HEK293T (cell line): Measurements from ENCODE around the gene CTSA.

Experiments
- CTCF ChIA-PET: fragments of 350-600 bp; formaldehyde crosslinking; extraction: SDS; loops from one replicate; lab custom pipeline; 2021; ENCODE audit warnings: antibody characterized with exemption, inconsistent platforms; lab: Yijun Ruan, JAX
- POLR2A ChIA-PET: fragments of 350-600 bp; formaldehyde crosslinking; extraction: SDS; loops from one replicate; lab custom pipeline; 2020; ENCODE audit warnings: antibody characterized with exemption, inconsistent platforms; lab: Yijun Ruan, JAX
- DNase-seq: peaks from one replicate; pipeline ENCODE4 v3.0.0; 2012; ENCODE audit warnings: mixed read lengths; ENCODE audit errors: extremely low spot score
- ARNT ChIP-seq: fragments of 450-650 bp; IDR thresholded peaks from 2 replicates; pipeline ENCODE4 v1.6.1; 2017; ENCODE audit warnings: mild to moderate bottlenecking
- BHLHE40 ChIP-seq: fragments of 450-650 bp; IDR thresholded peaks from 2 replicates; pipeline ENCODE4 v1.6.1; 2016; ENCODE audit warnings: mild to moderate bottlenecking, moderate library complexity, borderline replicate concordance
- CTBP1 ChIP-seq: fragments of 450-650 bp; IDR thresholded peaks from 2 replicates; pipeline ENCODE4 v1.6.1; 2016; ENCODE audit warnings: borderline replicate concordance
- ELF4 ChIP-seq: fragments of 450-650 bp; IDR thresholded peaks from 2 replicates; pipeline ENCODE4 v1.6.1; 2017; ENCODE audit warnings: antibody characterized with exemption
- FOXA1 ChIP-seq: fragments of 450-650 bp; IDR thresholded peaks from 2 replicates; pipeline ENCODE4 v1.6.1; 2016; ENCODE audit warnings: mild to moderate bottlenecking
- FOXK2 ChIP-seq: fragments of 450-650 bp; IDR thresholded peaks from 2 replicates; pipeline ENCODE4 v1.6.1; 2016; ENCODE audit warnings: mild to moderate bottlenecking
- FOXM1 ChIP-seq: fragments of 450-650 bp; IDR thresholded peaks from 2 replicates; pipeline ENCODE4 v1.6.1; 2017; ENCODE audit warnings: mild to moderate bottlenecking, borderline replicate concordance
- HDGF ChIP-seq: fragments of 450-650 bp; IDR thresholded peaks from 2 replicates; pipeline ENCODE4 v1.6.1; 2017; ENCODE audit warnings: antibody characterized with exemption, borderline replicate concordance
- L3MBTL2 ChIP-seq: fragments of 450-650 bp; conservative IDR thresholded peaks from 2 replicates; pipeline ENCODE4 v1.6.1; 2016; ENCODE audit warnings: mild to moderate bottlenecking
- LEF1 ChIP-seq: fragments of 450-650 bp; IDR thresholded peaks from 2 replicates; pipeline ENCODE4 v1.6.1; 2017; ENCODE audit warnings: mild to moderate bottlenecking, borderline replicate concordance
- NFRKB ChIP-seq: fragments of 450-650 bp; IDR thresholded peaks from 2 replicates; pipeline ENCODE4 v1.6.1; 2016; ENCODE audit warnings: mild to moderate bottlenecking, moderate library complexity
- SP1 ChIP-seq: fragments of 450-650 bp; IDR thresholded peaks from 2 replicates; pipeline ENCODE4 v1.6.1; 2017
- SUZ12 ChIP-seq: fragments of 450-650 bp; IDR thresholded peaks from 2 replicates; pipeline ENCODE4 v1.6.1; 2016; ENCODE audit warnings: mild to moderate bottlenecking
- TARDBP ChIP-seq: fragments of 450-650 bp; IDR thresholded peaks from 2 replicates; pipeline ENCODE4 v1.6.1; 2016
- ZNF384 ChIP-seq: fragments of 450-650 bp; IDR thresholded peaks from 2 replicates; pipeline ENCODE4 v1.6.1; 2016
- TF ChIP-seq, protein P1 (sequence below): fragments of 450-650 bp; IDR thresholded peaks from 2 replicates; pipeline ENCODE4 v1.6.1; 2016

The CTSA gene

DNA sequence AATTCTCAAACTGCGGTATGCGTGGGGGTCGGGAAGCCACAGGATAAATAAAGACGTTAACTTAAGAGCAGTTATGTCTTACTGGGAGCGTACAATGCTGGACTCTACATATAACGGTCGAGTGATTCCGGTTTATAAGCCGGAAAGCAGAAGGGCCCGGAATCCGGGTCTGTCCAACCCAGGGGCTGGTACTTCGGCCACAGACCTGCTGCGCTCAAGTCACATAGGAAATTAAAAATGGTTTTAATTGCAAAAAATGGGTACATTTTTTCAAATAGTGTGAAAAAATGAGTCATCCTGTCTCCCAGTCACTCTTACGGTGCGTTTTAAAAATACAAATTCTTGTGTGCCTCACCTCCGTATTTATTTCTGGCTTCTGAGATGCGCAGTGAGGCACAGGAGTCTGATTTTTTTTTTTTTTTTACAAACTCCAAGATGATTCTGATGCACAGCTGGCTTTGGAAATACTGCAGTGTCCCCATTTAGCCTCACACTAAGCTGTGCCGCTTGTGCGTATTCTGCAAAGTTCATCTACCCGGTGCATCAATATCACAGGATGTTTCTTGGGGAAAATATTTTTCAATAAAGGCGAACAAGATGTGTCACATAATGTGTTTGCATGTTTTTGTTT lies 44.4 kb downstream of the CTSA start:
- no peak for TF ChIP-seq SP1
- TF ChIP-seq FOXM1: no peak
- no peak for TF ChIP-seq LEF1
- TF ChIP-seq ZNF384: no peak
- TF ChIP-seq FOXA1: no peak
- TF ChIP-seq HDGF: no peak
- TF ChIP-seq, protein P1, sequence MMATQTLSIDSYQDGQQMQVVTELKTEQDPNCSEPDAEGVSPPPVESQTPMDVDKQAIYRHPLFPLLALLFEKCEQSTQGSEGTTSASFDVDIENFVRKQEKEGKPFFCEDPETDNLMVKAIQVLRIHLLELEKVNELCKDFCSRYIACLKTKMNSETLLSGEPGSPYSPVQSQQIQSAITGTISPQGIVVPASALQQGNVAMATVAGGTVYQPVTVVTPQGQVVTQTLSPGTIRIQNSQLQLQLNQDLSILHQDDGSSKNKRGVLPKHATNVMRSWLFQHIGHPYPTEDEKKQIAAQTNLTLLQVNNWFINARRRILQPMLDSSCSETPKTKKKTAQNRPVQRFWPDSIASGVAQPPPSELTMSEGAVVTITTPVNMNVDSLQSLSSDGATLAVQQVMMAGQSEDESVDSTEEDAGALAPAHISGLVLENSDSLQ: no peak
- TF ChIP-seq CTBP1: no peak
- no peak for TF ChIP-seq FOXK2
- no peak for TF ChIP-seq TARDBP
- TF ChIP-seq ELF4: no peak
- no peak for TF ChIP-seq BHLHE40
- no peak for TF ChIP-seq NFRKB
- TF ChIP-seq L3MBTL2: no peak
- no peak for TF ChIP-seq ARNT
- no peak for TF ChIP-seq SUZ12
- DNase-seq: no peak
- POLR2A ChIA-PET: interaction anchor here (0.7 to 3.2 kb wide), 18 partner anchors 8 to 153 kb away, joined by 3 to 28 read pairs (median 6); partner anchors contain the start of genes UBE2C and ZNF335
- CTCF ChIA-PET: interaction anchor here (1.0 kb wide), 1 partner anchor 52 kb away, joined by 4 read pairs; no protein-coding TSS in a partner anchor

DNA sequence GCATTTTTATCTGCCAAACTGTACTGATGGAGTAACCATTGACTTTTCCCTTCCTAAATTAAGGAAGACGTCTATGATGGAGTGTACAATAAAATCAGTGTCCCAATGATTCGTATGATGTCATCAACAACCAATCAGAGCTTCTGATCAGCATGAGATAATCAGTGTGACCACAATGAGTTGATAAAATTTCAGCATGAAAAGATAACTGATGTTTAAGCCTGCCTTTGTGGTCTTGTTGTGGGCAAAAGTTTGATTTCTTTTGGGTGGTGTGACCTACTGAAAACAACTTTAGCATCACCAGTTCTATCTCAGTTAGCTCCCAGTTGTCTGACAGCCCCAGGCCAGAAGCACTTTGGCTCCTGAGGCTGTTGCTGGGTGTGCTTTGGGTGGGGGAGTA lies 46.6 kb downstream of the CTSA start:
- ChIA-PET POLR2A (interaction anchor here (1.5 kb wide), 1 partner anchor 12 kb away, joined by 4 read pairs; no protein-coding TSS in a partner anchor), CTCF (interaction anchor here (1.8 kb wide), 1 partner anchor 32 kb away, joined by 5 read pairs; no protein-coding TSS in a partner anchor)
- TF ChIP-seq HDGF (no peak), CTBP1 (no peak), FOXA1 (no peak), ZNF384 (no peak), SUZ12 (no peak), BHLHE40 (no peak), FOXM1 (no peak), SP1 (no peak), L3MBTL2 (no peak), ELF4 (no peak), LEF1 (no peak), FOXK2 (no peak), NFRKB (no peak), ARNT (no peak)
- TF ChIP-seq, protein P1: no peak
- no peak for DNase-seq

DNA sequence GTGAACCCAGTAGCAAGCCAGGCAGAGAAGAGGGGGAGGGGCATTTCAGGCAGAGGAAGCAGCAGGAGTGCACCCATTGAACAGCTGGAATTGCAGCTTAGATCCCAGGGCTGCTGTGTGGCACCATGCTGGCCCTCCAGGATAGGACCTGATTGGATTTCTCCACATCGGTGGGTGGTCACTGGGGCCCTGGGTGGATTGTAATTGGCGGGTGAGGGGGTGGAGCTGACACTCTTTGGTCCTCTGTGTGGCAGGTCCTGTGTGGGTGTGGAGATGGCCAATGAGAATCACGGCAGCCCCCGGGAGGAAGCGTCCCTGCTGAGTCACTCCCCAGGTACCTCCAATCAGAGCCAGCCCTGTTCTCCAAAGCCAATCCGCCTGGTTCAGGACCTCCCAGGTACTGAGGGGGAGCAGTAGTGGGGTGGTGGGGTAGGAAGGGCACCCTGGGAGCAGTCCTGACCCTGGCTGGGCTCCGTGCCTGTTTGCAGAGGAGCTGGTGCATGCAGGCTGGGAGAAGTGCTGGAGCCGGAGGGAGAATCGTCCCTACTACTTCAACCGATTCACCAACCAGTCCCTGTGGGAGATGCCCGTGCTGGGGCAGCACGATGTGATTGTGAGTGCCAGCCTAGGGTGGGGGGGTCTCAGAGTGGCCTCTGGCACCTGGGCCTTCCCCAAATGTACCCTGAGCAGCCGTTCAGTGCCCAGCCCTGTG lies 47.7 kb downstream of the CTSA start:
- TF ChIP-seq CTBP1: no peak
- TF ChIP-seq ARNT: no peak
- no peak for TF ChIP-seq SUZ12
- no peak for TF ChIP-seq NFRKB
- TF ChIP-seq SP1: no peak
- no peak for TF ChIP-seq FOXM1
- no peak for TF ChIP-seq HDGF
- no peak for TF ChIP-seq LEF1
- no peak for TF ChIP-seq BHLHE40
- no peak for TF ChIP-seq L3MBTL2
- TF ChIP-seq ELF4: no peak
- TF ChIP-seq TARDBP: no peak
- TF ChIP-seq ZNF384: no peak
- POLR2A ChIA-PET: interaction anchor here (1.5 kb wide), 1 partner anchor 11 kb away, joined by 4 read pairs; no protein-coding TSS in a partner anchor
- CTCF ChIA-PET: interaction anchor here (0.5 to 1.2 kb wide), 2 partner anchors 46 to 119 kb away, joined by 3 to 5 read pairs; no protein-coding TSS in a partner anchor
- no peak for DNase-seq

DNA sequence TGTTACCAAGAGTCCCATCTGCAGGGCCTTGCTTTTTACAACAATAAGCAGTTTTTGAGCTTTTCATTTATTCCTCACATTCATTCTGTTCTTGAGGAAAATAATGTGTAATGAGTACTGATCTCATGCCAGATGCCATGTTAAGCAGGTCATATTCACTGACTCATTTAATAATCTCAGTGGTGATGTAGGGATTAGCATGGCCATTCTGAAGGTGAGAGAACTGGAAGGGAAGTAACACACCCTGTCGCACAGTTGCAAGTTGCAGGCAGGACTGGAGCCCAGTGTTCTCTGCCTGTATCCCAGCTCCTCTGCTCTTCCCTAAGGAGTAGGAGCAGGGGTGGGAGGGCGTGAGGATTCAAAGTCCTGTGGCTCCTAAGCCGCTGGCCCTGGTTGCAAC lies 48.9 kb downstream of the CTSA start:
- ChIA-PET POLR2A (interaction anchor here (1.3 kb wide), 2 partner anchors 9 to 59 kb away, joined by 3 read pairs; no protein-coding TSS in a partner anchor), CTCF (interaction anchor here (1.2 kb wide), 1 partner anchor 48 kb away, joined by 3 read pairs; no protein-coding TSS in a partner anchor)
- no peak for DNase-seq
- no peak for TF ChIP-seq FOXM1
- no peak for TF ChIP-seq TARDBP
- no peak for TF ChIP-seq L3MBTL2
- no peak for TF ChIP-seq NFRKB
- TF ChIP-seq ARNT: no peak
- no peak for TF ChIP-seq FOXA1
- no peak for TF ChIP-seq ELF4
- TF ChIP-seq SUZ12: no peak
- TF ChIP-seq SP1: no peak
- TF ChIP-seq ZNF384: no peak
- TF ChIP-seq CTBP1: no peak
- no peak for TF ChIP-seq HDGF
- TF ChIP-seq BHLHE40: no peak
- no peak for TF ChIP-seq FOXK2
- TF ChIP-seq LEF1: no peak
- TF ChIP-seq, protein P1: no peak

DNA sequence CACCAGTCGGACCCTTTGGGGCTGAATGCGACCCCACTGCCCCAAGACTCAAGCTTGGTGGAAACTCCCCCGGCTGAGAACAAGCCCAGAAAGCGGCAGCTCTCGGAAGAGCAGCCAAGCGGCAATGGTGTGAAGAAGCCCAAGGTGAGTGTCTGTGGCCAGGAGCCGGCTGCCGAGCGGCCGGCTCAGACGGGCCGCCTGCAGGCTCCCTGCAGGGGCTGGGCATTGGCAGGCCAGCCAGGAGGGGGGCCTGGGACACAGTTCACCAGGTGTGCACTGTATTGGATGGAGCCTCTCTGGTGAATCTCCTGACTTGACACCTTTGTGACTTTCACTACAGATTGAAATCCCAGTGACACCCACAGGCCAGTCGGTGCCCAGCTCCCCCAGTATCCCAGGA lies 49.3 kb downstream of the CTSA start:
- ChIA-PET CTCF (interaction anchor here (1.2 kb wide), 1 partner anchor 48 kb away, joined by 3 read pairs; no protein-coding TSS in a partner anchor), POLR2A (interaction anchor here (1.3 kb wide), 2 partner anchors 9 to 60 kb away, joined by 3 read pairs; no protein-coding TSS in a partner anchor)
- no peak for DNase-seq
- TF ChIP-seq HDGF (no peak), CTBP1 (no peak), FOXA1 (no peak), L3MBTL2 (no peak), SUZ12 (no peak), ZNF384 (no peak), SP1 (no peak), BHLHE40 (no peak), LEF1 (no peak), TARDBP (no peak), ARNT (no peak), NFRKB (no peak), FOXM1 (no peak), ELF4 (no peak), FOXK2 (no peak)
- TF ChIP-seq, protein P1: no peak
